Glutamatergic neuron (in vitro differentiated cells): ENCODE data around the gene KCNMA1. TPM values are rescaled to one million over a fixed set of nuclear protein-coding genes. Genes with fewer than 3 reads are reported as not detected.

Source experiments
- DNase-seq: peaks from one replicate; pipeline ENCODE4 v3.0.0; 2022
- H3K27ac Mint-ChIP-seq: one replicate; pipeline ENCODE4 v1.8.0; 2020; ENCODE audit warnings: mild to moderate bottlenecking, mixed read lengths, inconsistent platforms; ENCODE audit not compliant: unreplicated experiment
- H3K27me3 Mint-ChIP-seq: one replicate; pipeline ENCODE4 v1.8.0; 2020; ENCODE audit warnings: mild to moderate bottlenecking, moderate library complexity, mixed read lengths, inconsistent platforms; ENCODE audit not compliant: unreplicated experiment
- H3K36me3 Mint-ChIP-seq: one replicate; pipeline ENCODE4 v1.8.0; 2020; ENCODE audit warnings: mild to moderate bottlenecking, mixed read lengths, inconsistent platforms; ENCODE audit not compliant: unreplicated experiment
- H3K4me1 Mint-ChIP-seq: one replicate; pipeline ENCODE4 v1.8.0; 2020; ENCODE audit warnings: mild to moderate bottlenecking, low read depth, mixed read lengths, inconsistent platforms; ENCODE audit not compliant: unreplicated experiment
- H3K4me3 Mint-ChIP-seq: one replicate; pipeline ENCODE4 v1.8.0; 2020; ENCODE audit warnings: mild to moderate bottlenecking, mixed read lengths, inconsistent platforms; ENCODE audit not compliant: unreplicated experiment
- H3K9me3 Mint-ChIP-seq: one replicate; pipeline ENCODE4 v1.8.0; 2020; ENCODE audit warnings: mild to moderate bottlenecking, moderate library complexity, mixed read lengths, inconsistent platforms; ENCODE audit not compliant: unreplicated experiment
- total RNA-seq: library from RNA; stranded (reverse); fragmentation: NEBNext Ultra II Directional; extraction: Animal tissue kit (Norgen Biotek cat#: 25700); gene quantifications from one replicate; pipeline ENCODE4 v1.2.1, GENCODE V29; 2021; ENCODE audit not compliant: unreplicated experiment
- TF ChIP-seq, protein P1 (sequence below): fragments of 200-600 bp; sonication (generic); IDR thresholded peaks from one replicate; pipeline ENCODE4 v1.5.0; 2021; ENCODE audit not compliant: partially characterized antibody, unreplicated experiment

KCNMA1 gene
- total RNA-seq, 1 donor from 2014 or later, result 3.2 TPM

DNA sequence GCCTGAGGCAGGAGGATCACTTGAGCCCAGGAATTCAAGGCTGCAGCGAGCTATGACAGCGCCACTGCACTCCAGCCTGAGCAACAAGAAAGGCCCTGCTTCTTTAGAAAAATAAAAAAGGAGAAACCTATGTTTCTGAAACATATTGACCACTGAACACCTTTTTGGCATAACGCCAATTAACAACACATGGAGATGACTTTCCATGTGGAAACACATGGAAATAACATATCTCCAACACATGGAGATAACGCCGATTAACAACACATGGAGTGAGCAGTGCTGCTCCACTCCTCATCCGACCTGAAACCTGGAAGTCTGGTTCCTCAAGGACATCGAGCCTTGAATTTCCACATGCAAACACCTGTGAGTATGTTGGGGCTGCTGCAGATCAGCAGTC lies 126.9 kb downstream of the KCNMA1 start:
- Mint-ChIP-seq H3K4me3 (no peak overlapping the region), H3K36me3 (peaks cover under 1% of the 10 kb centered on the region), H3K4me1 (peaks cover 18% of the 10 kb centered on the region), H3K9me3 (peaks cover 6% of the 10 kb centered on the region), H3K27ac (no peak overlapping the region), H3K27me3 (no peaks in the 10 kb centered on the region)
- no peak for DNase-seq
- TF ChIP-seq, protein P1, sequence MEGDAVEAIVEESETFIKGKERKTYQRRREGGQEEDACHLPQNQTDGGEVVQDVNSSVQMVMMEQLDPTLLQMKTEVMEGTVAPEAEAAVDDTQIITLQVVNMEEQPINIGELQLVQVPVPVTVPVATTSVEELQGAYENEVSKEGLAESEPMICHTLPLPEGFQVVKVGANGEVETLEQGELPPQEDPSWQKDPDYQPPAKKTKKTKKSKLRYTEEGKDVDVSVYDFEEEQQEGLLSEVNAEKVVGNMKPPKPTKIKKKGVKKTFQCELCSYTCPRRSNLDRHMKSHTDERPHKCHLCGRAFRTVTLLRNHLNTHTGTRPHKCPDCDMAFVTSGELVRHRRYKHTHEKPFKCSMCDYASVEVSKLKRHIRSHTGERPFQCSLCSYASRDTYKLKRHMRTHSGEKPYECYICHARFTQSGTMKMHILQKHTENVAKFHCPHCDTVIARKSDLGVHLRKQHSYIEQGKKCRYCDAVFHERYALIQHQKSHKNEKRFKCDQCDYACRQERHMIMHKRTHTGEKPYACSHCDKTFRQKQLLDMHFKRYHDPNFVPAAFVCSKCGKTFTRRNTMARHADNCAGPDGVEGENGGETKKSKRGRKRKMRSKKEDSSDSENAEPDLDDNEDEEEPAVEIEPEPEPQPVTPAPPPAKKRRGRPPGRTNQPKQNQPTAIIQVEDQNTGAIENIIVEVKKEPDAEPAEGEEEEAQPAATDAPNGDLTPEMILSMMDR, result no peak

DNA sequence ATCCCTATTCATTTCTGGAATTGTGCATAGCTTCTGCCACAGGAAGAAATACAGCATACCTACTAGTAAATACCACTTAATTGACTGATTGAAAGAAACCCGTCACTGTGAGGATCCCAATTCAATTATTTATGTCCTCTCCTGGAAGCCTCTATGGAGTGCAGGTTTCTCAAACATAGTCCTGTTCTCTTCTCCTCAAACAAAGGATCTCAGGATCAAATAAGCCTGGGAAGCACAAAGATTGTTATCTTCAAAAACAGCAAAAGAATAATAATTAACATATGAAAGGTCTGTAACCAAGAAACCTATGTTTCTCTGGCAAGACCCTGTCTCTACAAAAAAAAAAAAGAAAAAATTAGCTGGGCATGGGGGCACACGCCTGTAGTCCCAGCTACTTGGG lies 127.3 kb downstream of the KCNMA1 start:
- TF ChIP-seq, protein P1, result no peak
- H3K27me3 Mint-ChIP-seq, result no peaks in the 10 kb centered on the region
- DNase-seq, result no peak
- H3K9me3 Mint-ChIP-seq, result peaks cover 4% of the 10 kb centered on the region
- H3K27ac Mint-ChIP-seq, result no peak overlapping the region
- H3K4me3 Mint-ChIP-seq, result no peak overlapping the region
- peaks cover 20% of the 10 kb centered on the region for H3K4me1 Mint-ChIP-seq
- peaks cover 5% of the 10 kb centered on the region for H3K36me3 Mint-ChIP-seq

DNA sequence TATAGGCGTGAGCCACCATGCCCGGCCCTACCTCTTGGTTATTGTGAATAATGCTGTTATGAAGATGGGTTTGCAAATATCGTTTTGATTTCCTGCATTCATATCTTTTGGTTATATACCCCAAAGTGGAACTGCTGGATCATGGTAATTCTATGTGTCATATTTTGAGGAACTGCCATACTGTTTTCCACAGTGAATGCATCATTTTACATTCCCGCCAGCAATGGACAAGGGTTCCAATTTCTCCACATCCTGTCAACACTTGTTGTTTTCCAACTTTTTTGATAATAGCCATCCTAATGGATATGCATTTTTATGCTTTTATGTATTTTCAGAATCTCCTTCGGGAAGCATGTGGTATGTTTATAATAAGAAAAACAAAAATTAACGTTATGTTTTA lies 128.2 kb downstream of the KCNMA1 start:
- peaks cover 5% of the 10 kb centered on the region for H3K36me3 Mint-ChIP-seq
- no peak overlapping the region for H3K4me3 Mint-ChIP-seq
- TF ChIP-seq, protein P1, result no peak
- H3K4me1 Mint-ChIP-seq, result peaks cover 21% of the 10 kb centered on the region
- no peak overlapping the region for H3K27ac Mint-ChIP-seq
- peaks cover 4% of the 10 kb centered on the region for H3K9me3 Mint-ChIP-seq
- DNase-seq, result no peak
- H3K27me3 Mint-ChIP-seq, result no peaks in the 10 kb centered on the region

DNA sequence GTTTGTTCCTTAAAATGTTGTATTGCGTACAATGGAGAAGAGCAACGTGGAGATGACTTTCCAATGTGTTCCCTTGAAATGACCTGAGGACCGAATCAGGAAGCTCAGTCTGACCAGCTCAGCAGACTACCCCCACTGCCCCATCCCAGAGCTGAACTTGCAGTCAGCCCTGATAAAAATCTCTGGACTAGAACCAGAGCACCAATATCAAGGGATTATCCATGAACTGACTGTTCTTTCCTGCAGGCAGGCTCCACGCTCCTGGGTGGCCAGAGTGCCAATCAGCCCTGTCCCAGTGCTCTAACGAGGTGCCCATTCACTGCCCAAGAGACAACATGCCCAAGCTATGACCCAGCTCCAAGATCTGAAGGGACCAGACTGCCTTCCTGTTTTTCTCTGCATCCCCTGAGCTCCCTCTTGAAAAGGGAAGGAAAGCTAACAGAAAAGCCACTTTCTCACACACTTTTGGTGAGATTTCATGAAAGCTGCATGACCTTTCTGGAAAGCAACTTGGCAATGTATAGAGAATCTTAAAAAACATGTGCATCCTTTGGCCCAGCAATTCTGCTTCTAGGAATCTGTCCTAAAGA lies 130.2 kb downstream of the KCNMA1 start:
- Mint-ChIP-seq H3K27ac (no peak overlapping the region), H3K9me3 (peaks cover 4% of the 10 kb centered on the region)

More for the DNA sequence above, 130.2 kb downstream of the KCNMA1 start:
- H3K36me3 Mint-ChIP-seq, result peaks cover 5% of the 10 kb centered on the region
- peaks cover 15% of the 10 kb centered on the region for H3K4me1 Mint-ChIP-seq
- H3K27me3 Mint-ChIP-seq, result peaks cover 1% of the 10 kb centered on the region
- TF ChIP-seq, protein P1, result no peak
- H3K4me3 Mint-ChIP-seq, result no peak overlapping the region
- no peak for DNase-seq
